GM12878 (cell line): ENCODE measurements around the gene TPBGL. TPM values are rescaled to one million over a fixed set of nuclear protein-coding genes. Genes with fewer than 3 reads are reported as not detected.

ENCODE experiments used
- ATAC-seq: fragments of 200-7000 bp; cut with Tn5 transposase; 3 replicates; pipeline ENCODE4 v1.9.1; 2020; ENCODE audit warnings: mild to moderate bottlenecking, moderate library complexity
- BruUV-seq: library from RNA; stranded (reverse); fragments of 400-500 nt; replicated peaks from 2 replicates; lab custom pipeline; 2021; lab: Mats Ljungman, UMichigan
- CTCF ChIA-PET: fragments of 300-600 bp; sonication (Branson Sonifier 250); formaldehyde crosslinking; extraction: SDS; loops from one replicate; lab custom pipeline; 2021; ENCODE audit warnings: inconsistent platforms; lab: Yijun Ruan, JAX
- POLR2A ChIA-PET: fragments of 350-600 bp; formaldehyde crosslinking; extraction: SDS; loops from one replicate; lab custom pipeline; 2021; ENCODE audit warnings: inconsistent platforms; lab: Charles Lee
- RAD21 ChIA-PET: fragments of 300-600 bp; sonication (Branson Sonifier 250); formaldehyde crosslinking; loops from one replicate; lab custom pipeline; 2023; ENCODE audit warnings: antibody characterized with exemption; ENCODE audit not compliant: unreplicated experiment; lab: Charles Lee
- SMC1A ChIA-PET: fragments of 300-600 bp; sonication (Branson Sonifier 250); formaldehyde crosslinking; loops from one replicate; lab custom pipeline; 2023; ENCODE audit not compliant: unreplicated experiment, uncharacterized antibody; lab: Charles Lee
- DNase-seq: peaks from one replicate; pipeline ENCODE4 v3.0.0-alpha.2; 2011; ENCODE audit warnings: low read depth, low spot score
- FAIRE-seq: peaks from 3 replicates; lab custom pipeline; 2011; peaks lifted over from hg19 to GRCh38; lab: Jason Lieb, UNC
- H2AFZ ChIP-seq: 2 replicates; pipeline ENCODE4 v1.6.0; 2011; ENCODE audit warnings: low read depth, low read length, control low read depth; ENCODE audit not compliant: control insufficient read depth
- H3K27ac ChIP-seq: 2 replicates; pipeline ENCODE4 v1.5.1; 2011; ENCODE audit warnings: control low read depth; ENCODE audit not compliant: control insufficient read depth, insufficient read depth
- H3K27me3 ChIP-seq, 2 experiments: replicated peaks in 1 of 2; 2 replicates each; pipeline versions ENCODE4 v1.6.0 to v1.6.1; 2011; ENCODE audit warnings: low read length in 1 of 2; ENCODE audit not compliant: control insufficient read depth in 2 of 2, insufficient read depth in 2 of 2
- H3K36me3 ChIP-seq, 2 experiments: 2 replicates each; pipeline ENCODE4 v1.5.1; 2011; ENCODE audit warnings: low read length in 1 of 2; ENCODE audit not compliant: control insufficient read depth in 2 of 2, insufficient read depth in 2 of 2
- H3K4me1 ChIP-seq: 2 replicates; pipeline ENCODE4 v1.6.1; 2011; ENCODE audit warnings: mild to moderate bottlenecking, low read length, moderate library complexity, mixed read lengths; ENCODE audit not compliant: control insufficient read depth, insufficient read depth
- H3K4me2 ChIP-seq: 2 replicates; pipeline ENCODE4 v1.6.0; 2011; ENCODE audit warnings: control low read depth; ENCODE audit not compliant: control insufficient read depth, insufficient read depth
- H3K4me3 ChIP-seq: fragments of 200-600 bp; sonication (generic); 2 replicates; pipeline ENCODE4 v1.5.1; 2016
- H3K79me2 ChIP-seq: 2 replicates; pipeline ENCODE4 v1.6.0; 2011; ENCODE audit warnings: low read length; ENCODE audit not compliant: control insufficient read depth, insufficient read depth
- H3K9ac ChIP-seq: 2 replicates; pipeline ENCODE4 v1.8.0; 2011; ENCODE audit warnings: low read length, control low read depth, mixed read lengths; ENCODE audit not compliant: control insufficient read depth, insufficient read depth
- H3K9me3 ChIP-seq: replicated peaks from 3 replicates; pipeline ENCODE4 v1.5.1; 2011; ENCODE audit warnings: mild to moderate bottlenecking, low read length; ENCODE audit not compliant: control insufficient read depth, insufficient read depth
- H4K20me1 ChIP-seq: 2 replicates; pipeline ENCODE4 v1.6.0; 2011; ENCODE audit not compliant: control insufficient read depth, insufficient read depth
- CBX5 ChIP-seq: sonication (generic); IDR thresholded peaks from 2 replicates; pipeline ENCODE4 v1.6.1; 2016; ENCODE audit warnings: low read depth, moderate library complexity, mild to moderate bottlenecking, inconsistent platforms
- CHD2 ChIP-seq: IDR thresholded peaks from 2 replicates; pipeline ENCODE4 v1.6.1; 2011; ENCODE audit warnings: low read depth, low read length, improper control_type of control experiment, borderline replicate concordance
- CHD4 ChIP-seq: fragments of 200-600 bp; sonication (generic); IDR thresholded peaks from 2 replicates; pipeline ENCODE4 v1.6.1; 2016; ENCODE audit warnings: mild to moderate bottlenecking
- EGR1 ChIP-seq, 2 experiments: IDR thresholded peaks; 1 replicate in 1 of 2; 2 replicates in 1 of 2; pipeline ENCODE4 v1.6.1; 2011 to 2012; ENCODE audit warnings: low read depth in 2 of 2, low read length in 2 of 2, borderline replicate concordance in 1 of 2, mild to moderate bottlenecking in 1 of 2, moderate library complexity in 1 of 2
- ESRRA ChIP-seq: IDR thresholded peaks from 2 replicates; pipeline ENCODE4 v1.6.1; 2012; ENCODE audit warnings: mild to moderate bottlenecking, low read length, improper control_type of control experiment
- FOXM1 ChIP-seq: IDR thresholded peaks from 2 replicates; pipeline ENCODE4 v1.6.1; 2012; ENCODE audit warnings: low read depth, mild to moderate bottlenecking, inconsistent platforms, low read length, moderate library complexity
- GATAD2B ChIP-seq: fragments of 450-650 bp; conservative IDR thresholded peaks from 2 replicates; pipeline ENCODE4 v1.6.1; 2017; ENCODE audit warnings: low read depth, mild to moderate bottlenecking, moderate library complexity
- HDAC6 ChIP-seq: fragments of 200-600 bp; sonication (generic); IDR thresholded peaks from one replicate; pipeline ENCODE4 v1.8.0; 2017; ENCODE audit warnings: antibody characterized with exemption; ENCODE audit not compliant: unreplicated experiment
- SMARCA5 ChIP-seq: fragments of 450-650 bp; IDR thresholded peaks from 2 replicates; pipeline ENCODE4 v1.6.1; 2017; ENCODE audit warnings: mild to moderate bottlenecking
- SREBF1 ChIP-seq: IDR thresholded peaks from 2 replicates; pipeline ENCODE4 v1.6.1; 2012; ENCODE audit warnings: mild to moderate bottlenecking, low read length
- TCF12 ChIP-seq: IDR thresholded peaks from 2 replicates; pipeline ENCODE4 v1.6.1; 2011; ENCODE audit warnings: low read depth, mild to moderate bottlenecking, low read length
- YBX1 ChIP-seq: fragments of 450-650 bp; IDR thresholded peaks from 2 replicates; pipeline ENCODE4 v1.6.1; 2016; ENCODE audit warnings: antibody characterized with exemption
- ZZZ3 ChIP-seq: IDR thresholded peaks from 2 replicates; pipeline ENCODE4 v1.6.1; 2011; ENCODE audit warnings: low read depth; ENCODE audit not compliant: control insufficient read depth, insufficient read length
- WGBS: methylation state at CpG from one replicate; pipeline ENCODE4 v1.1.6; 2016; ENCODE audit warnings: low lambda C conversion rate; ENCODE audit not compliant: insufficient replicate concordance, insufficient coverage; ENCODE audit errors: missing lambda C conversion rate; 5-methylcytosine and 5-hydroxymethylcytosine counted together
- in situ Hi-C: fragments of 300-500 bp; cut with MboI; formaldehyde crosslinking; loops from 9 replicates; pipeline ENCODE4 v1.14.3; 2018; ENCODE audit warnings: mixed read lengths
- intact Hi-C: fragments of 100-400 bp; cut with micrococcal nuclease; formaldehyde crosslinking; loops from one replicate; pipeline ENCODE4 v1.14.2; 2022; ENCODE audit not compliant: unreplicated experiment
- polyA plus RNA-seq, 11 experiments: library from polyadenylated mRNA; depleted of rRNA in 4 of 11; unstranded in 6 of 11; stranded (reverse) in 5 of 11; fragments of >200 nt; fragmentation: Nextera tagmentation in 4 of 11; fragmentation: Illumina TruSeq in 1 of 11; extraction: Ambion mirVana in 4 of 11; extraction: Trizol in 1 of 11; gene quantifications; 1 replicate in 1 of 11; 2 replicates in 10 of 11; pipeline versions ENCODE4 v1.2.1 to v1.2.3, GENCODE V29; 2011 to 2016; ENCODE audit warnings: inconsistent platforms in 2 of 11, missing spikeins in 2 of 11, low read depth in 1 of 11
- total RNA-seq, 4 experiments: library from RNA; depleted of rRNA in 3 of 4; stranded (reverse); fragments of >200 nt in 3 of 4; fragmentation: Illumina TruSeq in 1 of 4; extraction: Trizol in 1 of 4; gene quantifications; 2 replicates each; pipeline versions ENCODE4 v1.2.1 to v1.2.3, GENCODE V29; 2013 to 2021
- TF ChIP-seq, protein P1 (sequence below): fragments of 450-650 bp; IDR thresholded peaks from 2 replicates; pipeline ENCODE4 v1.6.1; 2017; ENCODE audit warnings: mild to moderate bottlenecking, moderate library complexity
- TF ChIP-seq, protein P2 (sequence below): fragments of 450-650 bp; IDR thresholded peaks from 2 replicates; pipeline ENCODE4 v1.6.1; 2017; ENCODE audit warnings: mild to moderate bottlenecking
- TF ChIP-seq, protein P3 (sequence below): fragments of 450-650 bp; IDR thresholded peaks from 2 replicates; pipeline ENCODE4 v1.6.1; 2018; ENCODE audit warnings: mild to moderate bottlenecking, low read depth, moderate library complexity; ENCODE audit not compliant: partially characterized antibody

TPBGL gene
- total and polyA plus RNA-seq, 10 of the 15 experiments (the other 5 are each of a cell fraction or from before 2014, with no cell fraction given) = not detected

DNA sequence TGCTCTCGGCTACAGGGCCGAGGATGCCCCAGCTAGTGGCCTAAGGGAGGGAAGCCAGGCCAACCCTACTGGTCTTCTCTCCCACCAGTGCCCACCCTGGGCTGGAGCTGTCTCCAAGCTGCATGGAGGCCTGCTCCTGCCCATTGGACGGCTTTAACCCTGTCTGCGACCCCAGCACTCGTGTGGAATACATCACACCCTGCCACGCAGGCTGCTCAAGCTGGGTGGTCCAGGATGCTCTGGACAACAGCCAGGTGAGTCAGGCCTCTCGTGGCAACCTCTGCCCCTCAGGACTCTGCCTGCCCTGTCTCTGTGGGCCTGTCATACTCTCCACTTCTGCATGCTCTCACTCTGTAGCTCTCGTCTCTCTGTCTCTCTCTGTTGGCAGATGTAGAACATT is 44.1 kb upstream of the TPBGL start:
- in situ Hi-C loops (no loop called here), intact Hi-C loops (no loop called here)
- H3K9me3 ChIP-seq = no peaks in the 10 kb centered on the region
- CTCF ChIA-PET = interaction anchor here (0.8 to 2.6 kb wide), 8 partner anchors 9 to 266 kb away, joined by 3 to 8 read pairs (median 3); no protein-coding TSS in a partner anchor
- ATAC-seq (no peak), DNase-seq (no peak), FAIRE-seq (no peak)
- H3K4me3 ChIP-seq = no peak overlapping the region
- H3K79me2 ChIP-seq = no peaks in the 10 kb centered on the region
- H3K36me3 ChIP-seq = no peaks in the 10 kb centered on the region
- 14% methylated on average over 8 of the region's 8 CpGs for WGBS
- no peaks in the 10 kb centered on the region for H3K4me1 ChIP-seq
- H3K4me2 ChIP-seq = no peak overlapping the region
- BruUV-seq = no TSS peak
- peaks cover 3% of the 10 kb centered on the region; the same call in 1 of the 2 replicates for H4K20me1 ChIP-seq
- peaks cover 1 to 4% of the 10 kb centered on the region in 2 experiments for H3K27me3 ChIP-seq
- POLR2A ChIA-PET = no interaction called here
- H2AFZ ChIP-seq = no peak overlapping the region
- RAD21 ChIA-PET = interaction anchor here (0.9 kb wide), 1 partner anchor 51 kb away, joined by 4 read pairs; no protein-coding TSS in a partner anchor
- SMC1A ChIA-PET = interaction anchor here (0.6 to 2.1 kb wide), 2 partner anchors 8 to 268 kb away, joined by 3 to 7 read pairs; no protein-coding TSS in a partner anchor
- H3K27ac ChIP-seq = no peak overlapping the region
- no peak overlapping the region for H3K9ac ChIP-seq
- TF ChIP-seq SMARCA5 = no peak
- TF ChIP-seq YBX1 = no peak
- TF ChIP-seq FOXM1 = no peak
- TF ChIP-seq, protein P1, sequence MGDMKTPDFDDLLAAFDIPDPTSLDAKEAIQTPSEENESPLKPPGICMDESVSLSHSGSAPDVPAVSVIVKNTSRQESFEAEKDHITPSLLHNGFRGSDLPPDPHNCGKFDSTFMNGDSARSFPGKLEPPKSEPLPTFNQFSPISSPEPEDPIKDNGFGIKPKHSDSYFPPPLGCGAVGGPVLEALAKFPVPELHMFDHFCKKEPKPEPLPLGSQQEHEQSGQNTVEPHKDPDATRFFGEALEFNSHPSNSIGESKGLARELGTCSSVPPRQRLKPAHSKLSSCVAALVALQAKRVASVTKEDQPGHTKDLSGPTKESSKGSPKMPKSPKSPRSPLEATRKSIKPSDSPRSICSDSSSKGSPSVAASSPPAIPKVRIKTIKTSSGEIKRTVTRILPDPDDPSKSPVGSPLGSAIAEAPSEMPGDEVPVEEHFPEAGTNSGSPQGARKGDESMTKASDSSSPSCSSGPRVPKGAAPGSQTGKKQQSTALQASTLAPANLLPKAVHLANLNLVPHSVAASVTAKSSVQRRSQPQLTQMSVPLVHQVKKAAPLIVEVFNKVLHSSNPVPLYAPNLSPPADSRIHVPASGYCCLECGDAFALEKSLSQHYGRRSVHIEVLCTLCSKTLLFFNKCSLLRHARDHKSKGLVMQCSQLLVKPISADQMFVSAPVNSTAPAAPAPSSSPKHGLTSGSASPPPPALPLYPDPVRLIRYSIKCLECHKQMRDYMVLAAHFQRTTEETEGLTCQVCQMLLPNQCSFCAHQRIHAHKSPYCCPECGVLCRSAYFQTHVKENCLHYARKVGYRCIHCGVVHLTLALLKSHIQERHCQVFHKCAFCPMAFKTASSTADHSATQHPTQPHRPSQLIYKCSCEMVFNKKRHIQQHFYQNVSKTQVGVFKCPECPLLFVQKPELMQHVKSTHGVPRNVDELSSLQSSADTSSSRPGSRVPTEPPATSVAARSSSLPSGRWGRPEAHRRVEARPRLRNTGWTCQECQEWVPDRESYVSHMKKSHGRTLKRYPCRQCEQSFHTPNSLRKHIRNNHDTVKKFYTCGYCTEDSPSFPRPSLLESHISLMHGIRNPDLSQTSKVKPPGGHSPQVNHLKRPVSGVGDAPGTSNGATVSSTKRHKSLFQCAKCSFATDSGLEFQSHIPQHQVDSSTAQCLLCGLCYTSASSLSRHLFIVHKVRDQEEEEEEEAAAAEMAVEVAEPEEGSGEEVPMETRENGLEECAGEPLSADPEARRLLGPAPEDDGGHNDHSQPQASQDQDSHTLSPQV = no peak
- TF ChIP-seq SREBF1 = no peak
- TF ChIP-seq TCF12 = no peak
- TF ChIP-seq GATAD2B = no peak
- TF ChIP-seq, protein P2, sequence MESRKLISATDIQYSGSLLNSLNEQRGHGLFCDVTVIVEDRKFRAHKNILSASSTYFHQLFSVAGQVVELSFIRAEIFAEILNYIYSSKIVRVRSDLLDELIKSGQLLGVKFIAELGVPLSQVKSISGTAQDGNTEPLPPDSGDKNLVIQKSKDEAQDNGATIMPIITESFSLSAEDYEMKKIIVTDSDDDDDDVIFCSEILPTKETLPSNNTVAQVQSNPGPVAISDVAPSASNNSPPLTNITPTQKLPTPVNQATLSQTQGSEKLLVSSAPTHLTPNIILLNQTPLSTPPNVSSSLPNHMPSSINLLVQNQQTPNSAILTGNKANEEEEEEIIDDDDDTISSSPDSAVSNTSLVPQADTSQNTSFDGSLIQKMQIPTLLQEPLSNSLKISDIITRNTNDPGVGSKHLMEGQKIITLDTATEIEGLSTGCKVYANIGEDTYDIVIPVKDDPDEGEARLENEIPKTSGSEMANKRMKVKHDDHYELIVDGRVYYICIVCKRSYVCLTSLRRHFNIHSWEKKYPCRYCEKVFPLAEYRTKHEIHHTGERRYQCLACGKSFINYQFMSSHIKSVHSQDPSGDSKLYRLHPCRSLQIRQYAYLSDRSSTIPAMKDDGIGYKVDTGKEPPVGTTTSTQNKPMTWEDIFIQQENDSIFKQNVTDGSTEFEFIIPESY = no peak
- no peak for TF ChIP-seq ZZZ3
- TF ChIP-seq CHD2 = no peak
- no peak for TF ChIP-seq CBX5
- TF ChIP-seq EGR1 (IDR thresholded peaks at IDR 0.05; ENCODE audit: borderline replicate concordance in 1 of 2, low read depth in 2 of 2, low read length in 2 of 2) = no peak
- no peak for TF ChIP-seq CHD4
- TF ChIP-seq ESRRA = no peak
- TF ChIP-seq, protein P3, sequence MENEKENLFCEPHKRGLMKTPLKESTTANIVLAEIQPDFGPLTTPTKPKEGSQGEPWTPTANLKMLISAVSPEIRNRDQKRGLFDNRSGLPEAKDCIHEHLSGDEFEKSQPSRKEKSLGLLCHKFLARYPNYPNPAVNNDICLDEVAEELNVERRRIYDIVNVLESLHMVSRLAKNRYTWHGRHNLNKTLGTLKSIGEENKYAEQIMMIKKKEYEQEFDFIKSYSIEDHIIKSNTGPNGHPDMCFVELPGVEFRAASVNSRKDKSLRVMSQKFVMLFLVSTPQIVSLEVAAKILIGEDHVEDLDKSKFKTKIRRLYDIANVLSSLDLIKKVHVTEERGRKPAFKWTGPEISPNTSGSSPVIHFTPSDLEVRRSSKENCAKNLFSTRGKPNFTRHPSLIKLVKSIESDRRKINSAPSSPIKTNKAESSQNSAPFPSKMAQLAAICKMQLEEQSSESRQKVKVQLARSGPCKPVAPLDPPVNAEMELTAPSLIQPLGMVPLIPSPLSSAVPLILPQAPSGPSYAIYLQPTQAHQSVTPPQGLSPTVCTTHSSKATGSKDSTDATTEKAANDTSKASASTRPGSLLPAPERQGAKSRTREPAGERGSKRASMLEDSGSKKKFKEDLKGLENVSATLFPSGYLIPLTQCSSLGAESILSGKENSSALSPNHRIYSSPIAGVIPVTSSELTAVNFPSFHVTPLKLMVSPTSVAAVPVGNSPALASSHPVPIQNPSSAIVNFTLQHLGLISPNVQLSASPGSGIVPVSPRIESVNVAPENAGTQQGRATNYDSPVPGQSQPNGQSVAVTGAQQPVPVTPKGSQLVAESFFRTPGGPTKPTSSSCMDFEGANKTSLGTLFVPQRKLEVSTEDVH = no peak
- TF ChIP-seq HDAC6 = no peak
- TF ChIP-seq, all 136 proteins: peak for 0
